ENCODE measurements around the gene SPTBN1.

DNA sequence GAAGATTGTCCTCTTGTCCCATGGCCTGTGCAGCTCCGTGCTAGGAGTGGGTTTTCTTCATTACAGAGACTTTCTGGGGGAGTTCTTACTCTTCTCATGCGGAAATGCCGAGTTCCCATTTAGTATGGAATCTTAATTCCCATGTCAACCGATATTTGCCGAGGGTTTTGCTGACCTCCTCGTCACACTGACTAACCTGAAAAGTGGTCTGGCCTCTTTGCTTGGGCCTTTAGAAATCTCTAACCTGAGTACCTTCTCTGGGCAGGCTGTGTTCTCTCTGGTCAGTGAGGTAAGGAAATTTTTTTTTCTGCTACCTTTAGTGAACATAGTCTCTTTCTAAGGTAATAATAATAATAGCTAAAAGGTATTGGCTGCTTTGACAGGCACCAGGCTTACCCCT, 256.4 kb downstream of the SPTBN1 start:
- TF ChIP-seq EZH2phosphoT487 (IDR thresholded peaks at IDR 0.05; ENCODE audit: borderline replicate concordance) = no peak
- TF ChIP-seq CTCF (conservative IDR thresholded peaks at IDR 0.05; ENCODE audit: low read length) = no peak
